IPS DF 4.7 (cell line): ENCODE data around the gene RXFP4.
"Not testable (repeated sequence)": the region's sequence is repeated elsewhere in the genome, so short reads cannot be mapped to it uniquely, and the experiment has no call there.

Experiments used
- DNase-seq: peaks from one replicate; pipeline ENCODE4 v3.0.0-alpha.2; 2013; ENCODE audit warnings: low spot score; ENCODE audit errors: extremely low read depth

RXFP4 gene

GRCh38 chr1:155977690-155978324 is 36.4 kb downstream of the RXFP4 start:
- DNase-seq = no peak

GRCh38 chr1:155978325-155978972 is 37.0 kb downstream of the RXFP4 start, which contains the start of gene ARHGEF2:
TSS of gene ARHGEF2 (minus strand) at chr1:155978547. CDS start at chr1:155978427, 120 bp downstream.
- peak; percentile 80 for DNase-seq

- no peak for DNase-seq
Measured at GRCh38 chr1:155978973-155979429, 37.6 kb downstream of the RXFP4 start.

- DNase-seq = no peak
Measured at GRCh38 chr1:155979597-155980343, 38.3 kb downstream of the RXFP4 start.

- no peak for DNase-seq
Measured at GRCh38 chr1:155981266-155982088, 40.0 kb downstream of the RXFP4 start.

GRCh38 chr1:155982106-155982505 is 40.7 kb downstream of the RXFP4 start:
- DNase-seq = no peak

GRCh38 chr1:155983191-155984024 is 42.0 kb downstream of the RXFP4 start:
- no peak for DNase-seq

- DNase-seq = peak; percentile 51
Measured at GRCh38 chr1:155984341-155984740, 42.9 kb downstream of the RXFP4 start.

- DNase-seq = not testable (repeated sequence)
Measured at GRCh38 chr1:155984903-155985645, 43.6 kb downstream of the RXFP4 start.

- DNase-seq = no peak
Measured at GRCh38 chr1:155989242-155990004, 48.0 kb downstream of the RXFP4 start.

GRCh38 chr1:155990005-155990739 is 48.7 kb downstream of the RXFP4 start:
- DNase-seq = no peak
